H9 (cell line): ENCODE data around the gene ANO2. TPM values are rescaled to one million over a fixed set of nuclear protein-coding genes. Genes with fewer than 3 reads are reported as not detected.

Experiments
- DNase-seq: peaks from one replicate; pipeline ENCODE4 v3.0.0-alpha.2; 2017
- H2AFZ ChIP-seq: one replicate; pipeline ENCODE4 v1.6.1; 2013; ENCODE audit warnings: mild to moderate bottlenecking, low read length, control low read depth, moderate library complexity
- H2AK5ac ChIP-seq: 2 replicates; pipeline ENCODE4 v1.6.1; 2013; ENCODE audit warnings: low read length, control low read depth, mixed read lengths; ENCODE audit not compliant: insufficient read length
- H2BK120ac ChIP-seq: one replicate; pipeline ENCODE4 v1.6.1; 2013; ENCODE audit warnings: low read depth, mild to moderate bottlenecking, low read length, control low read depth, inconsistent platforms; ENCODE audit not compliant: poor library complexity, severe bottlenecking
- H2BK12ac ChIP-seq: 2 replicates; pipeline ENCODE4 v1.6.1; 2013; ENCODE audit warnings: low read length, control low read depth, mixed read lengths, low read depth; ENCODE audit not compliant: insufficient read length
- H2BK15ac ChIP-seq: 2 replicates; pipeline ENCODE4 v1.6.1; 2013; ENCODE audit warnings: low read depth, low read length, control low read depth
- H2BK20ac ChIP-seq: one replicate; pipeline ENCODE4 v1.6.1; 2013; ENCODE audit warnings: low read depth, mild to moderate bottlenecking, low read length, control low read depth, inconsistent platforms; ENCODE audit not compliant: poor library complexity, severe bottlenecking
- H2BK5ac ChIP-seq: 2 replicates; pipeline ENCODE4 v1.6.1; 2013; ENCODE audit warnings: low read length, control low read depth, mixed read lengths; ENCODE audit not compliant: insufficient read length
- H3K14ac ChIP-seq: 2 replicates; pipeline ENCODE4 v1.6.1; 2013; ENCODE audit warnings: low read length, control low read depth; ENCODE audit not compliant: insufficient read depth
- H3K18ac ChIP-seq: 2 replicates; pipeline ENCODE4 v1.6.1; 2013; ENCODE audit warnings: low read depth, mild to moderate bottlenecking, mixed read lengths, low read length, control low read depth; ENCODE audit not compliant: insufficient read length
- H3K23ac ChIP-seq: 2 replicates; pipeline ENCODE4 v1.6.1; 2013; ENCODE audit warnings: low read length, control low read depth, mixed read lengths, low read depth; ENCODE audit not compliant: insufficient read length
- H3K23me2 ChIP-seq: 2 replicates; pipeline ENCODE4 v1.6.1; 2013; ENCODE audit warnings: low read depth, mild to moderate bottlenecking, mixed read lengths, low read length, control low read depth; ENCODE audit not compliant: insufficient read length, poor library complexity, severe bottlenecking
- H3K27ac ChIP-seq: 2 replicates; pipeline ENCODE4 v1.5.1; 2013; ENCODE audit warnings: low read length, control low read depth, mixed read lengths, low read depth; ENCODE audit not compliant: insufficient read length
- H3K27me3 ChIP-seq: 2 replicates; pipeline ENCODE4 v1.6.1; 2013; ENCODE audit warnings: low read length, control low read depth, inconsistent platforms; ENCODE audit not compliant: insufficient read depth
- H3K4ac ChIP-seq: 2 replicates; pipeline ENCODE4 v1.6.1; 2013; ENCODE audit warnings: low read depth, mild to moderate bottlenecking, control low read depth, inconsistent platforms, low read length, moderate library complexity
- H3K4me1 ChIP-seq: 2 replicates; pipeline ENCODE4 v1.6.1; 2013; ENCODE audit warnings: low read length, control low read depth, inconsistent platforms; ENCODE audit not compliant: insufficient read depth
- H3K4me2 ChIP-seq: 2 replicates; pipeline ENCODE4 v1.6.1; 2013; ENCODE audit warnings: low read length, control low read depth, mixed read lengths; ENCODE audit not compliant: insufficient read length, insufficient read depth
- H3K56ac ChIP-seq: 2 replicates; pipeline ENCODE4 v1.6.1; 2013; ENCODE audit warnings: low read depth, mild to moderate bottlenecking, mixed read lengths, low read length, control low read depth; ENCODE audit not compliant: insufficient read length
- H3K79me1 ChIP-seq: 2 replicates; pipeline ENCODE4 v1.6.1; 2013; ENCODE audit warnings: low read depth, mild to moderate bottlenecking, moderate library complexity, low read length, control low read depth, inconsistent platforms; ENCODE audit not compliant: insufficient read depth, poor library complexity, severe bottlenecking
- H3K79me2 ChIP-seq: 2 replicates; pipeline ENCODE4 v1.6.1; 2013; ENCODE audit warnings: low read length, control low read depth, inconsistent platforms; ENCODE audit not compliant: insufficient read depth
- H3K9ac ChIP-seq: 2 replicates; pipeline ENCODE4 v1.6.1; 2013; ENCODE audit warnings: low read length, control low read depth, mixed read lengths; ENCODE audit not compliant: insufficient read length; ENCODE audit errors: extremely low read depth
- H3K9me3 ChIP-seq: one replicate; pipeline ENCODE4 v1.6.1; 2013; ENCODE audit warnings: low read depth, low read length, inconsistent platforms; ENCODE audit not compliant: control insufficient read depth
- H3T11ph ChIP-seq: one replicate; pipeline ENCODE4 v1.6.1; 2013; ENCODE audit warnings: mild to moderate bottlenecking, low read length, control low read depth, inconsistent platforms
- H4K20me1 ChIP-seq: one replicate; pipeline ENCODE4 v1.6.1; 2013; ENCODE audit not compliant: control insufficient read depth, insufficient read length, insufficient read depth
- H4K5ac ChIP-seq: 2 replicates; pipeline ENCODE4 v1.6.1; 2013; ENCODE audit warnings: low read depth, mild to moderate bottlenecking, mixed read lengths, low read length, control low read depth; ENCODE audit not compliant: insufficient read length
- H4K8ac ChIP-seq: replicated peaks from 2 replicates; pipeline ENCODE4 v1.6.1; 2013; ENCODE audit warnings: low read length, control low read depth, mixed read lengths, low read depth; ENCODE audit not compliant: insufficient read length
- H4K91ac ChIP-seq: 2 replicates; pipeline ENCODE4 v1.6.1; 2013; ENCODE audit warnings: low read depth, mild to moderate bottlenecking, moderate library complexity, mixed read lengths, low read length, control low read depth; ENCODE audit not compliant: insufficient read length
- H3K27ac Mint-ChIP-seq, 3 experiments: 2 replicates in 2 of 3; 3 replicates in 1 of 3; pipeline ENCODE4 v1.8.0; 2020 to 2021; ENCODE audit warnings: mixed read lengths in 3 of 3, mild to moderate bottlenecking in 1 of 3, moderate library complexity in 1 of 3
- H3K27me3 Mint-ChIP-seq: 2 replicates; pipeline ENCODE4 v1.8.0; 2021; ENCODE audit warnings: low read depth, mild to moderate bottlenecking, moderate library complexity, mixed read lengths
- H3K36me3 Mint-ChIP-seq, 3 experiments: 2 replicates in 2 of 3; 3 replicates in 1 of 3; pipeline ENCODE4 v1.8.0; 2020 to 2021; ENCODE audit warnings: low read depth in 3 of 3, mixed read lengths in 3 of 3; ENCODE audit not compliant: insufficient read depth in 1 of 3
- H3K4me1 Mint-ChIP-seq, 2 experiments: 2 replicates each; pipeline ENCODE4 v1.8.0; 2020; ENCODE audit warnings: mixed read lengths in 2 of 2
- H3K4me3 Mint-ChIP-seq, 2 experiments: 2 replicates in 1 of 2; 3 replicates in 1 of 2; pipeline ENCODE4 v1.8.0; 2020 to 2021; ENCODE audit warnings: mild to moderate bottlenecking in 2 of 2, mixed read lengths in 2 of 2, moderate library complexity in 1 of 2
- H3K9me3 Mint-ChIP-seq, 2 experiments: 2 replicates in 1 of 2; 3 replicates in 1 of 2; pipeline ENCODE4 v1.8.0; 2020; ENCODE audit warnings: mild to moderate bottlenecking in 2 of 2, mixed read lengths in 2 of 2, moderate library complexity in 1 of 2
- CTCF ChIP-seq: fragments of 200-600 bp; sonication (generic); conservative IDR thresholded peaks from 3 replicates; pipeline ENCODE4 v1.8.0; 2021; ENCODE audit warnings: antibody characterized with exemption, mild to moderate bottlenecking
- WGBS: extraction: QIAGEN DNeasy Blood & Tissue Kit; methylation state at CpG from one replicate; pipeline ENCODE4 v1.1.7; 2013; ENCODE audit warnings: missing lambda C conversion rate, low lambda C conversion rate, mixed read lengths; ENCODE audit not compliant: insufficient read length; ENCODE audit errors: extremely low coverage; 5-methylcytosine and 5-hydroxymethylcytosine counted together
- total RNA-seq: library from RNA; stranded (reverse); gene quantifications from 2 replicates; pipeline ENCODE4 v1.2.1, GENCODE V29; 2021

Gene ANO2
- total RNA-seq, 1 experiment from 2014 or later, result 3.8 TPM

DNA sequence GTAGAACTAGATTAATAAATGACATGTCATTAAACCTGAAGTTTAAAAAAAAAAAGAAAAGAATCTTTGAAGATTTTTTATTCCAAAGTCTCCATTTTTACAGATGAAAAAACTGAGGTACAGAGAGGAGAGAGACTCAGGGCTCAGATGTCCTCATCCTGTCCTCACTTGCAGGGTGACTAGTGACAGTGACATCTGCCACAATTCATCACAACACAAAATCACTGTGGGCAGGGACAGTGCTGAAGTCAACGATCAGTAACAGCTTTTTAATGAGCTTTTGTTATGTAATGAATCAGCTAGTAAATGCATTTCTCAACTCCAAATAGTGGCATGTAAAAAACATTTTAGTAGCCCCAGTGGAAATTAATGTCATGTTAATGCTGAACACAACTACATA is 374.6 kb downstream of the ANO2 start:
- Histone ChIP-seq H3K9me3 (no peaks in the 10 kb centered on the region), H4K91ac (no peak overlapping the region), H3K79me2 (no peaks in the 10 kb centered on the region), H3K4me1 (no peaks in the 10 kb centered on the region), H4K8ac (no peak overlapping the region), H3K23ac (no peak overlapping the region), H3K23me2 (no peaks in the 10 kb centered on the region), H3K79me1 (no peaks in the 10 kb centered on the region), H2BK12ac (no peak overlapping the region), H2BK120ac (no peak overlapping the region), H2BK15ac (no peak overlapping the region), H2BK5ac (no peak overlapping the region), H4K20me1 (no peaks in the 10 kb centered on the region), H3K18ac (no peak overlapping the region), H2AFZ (no peak overlapping the region), H3K56ac (no peak overlapping the region), H3K4ac (no peak overlapping the region), H3T11ph (no peak overlapping the region), H3K9ac (no peak overlapping the region), H2AK5ac (no peak overlapping the region), H2BK20ac (no peak overlapping the region), H3K27me3 (no peaks in the 10 kb centered on the region), H4K5ac (no peak overlapping the region), H3K14ac (no peak overlapping the region), H3K4me2 (no peak overlapping the region), H3K27ac (no peak overlapping the region)
- TF ChIP-seq CTCF, result no peak
- WGBS, result no CpG with 5 or more reads among the region's 1 CpG
- H3K9me3 Mint-ChIP-seq, result no peaks in the 10 kb centered on the region; a peak in 1 of 5 replicates
- DNase-seq, result no peak
- H3K4me3 Mint-ChIP-seq, result no peak overlapping the region
- no peaks in the 10 kb centered on the region; a peak in 1 of 7 replicates for H3K36me3 Mint-ChIP-seq
- no peak overlapping the region for H3K27ac Mint-ChIP-seq
- H3K4me1 Mint-ChIP-seq, result peaks cover 0 to 5% of the 10 kb centered on the region in 2 experiments; a peak in 1 of 4 replicates
- H3K27me3 Mint-ChIP-seq, result no peaks in the 10 kb centered on the region; the same call in none of the 2 replicates
